Measurements from ENCODE around the gene TENM3. TPM values are rescaled to one million over a fixed set of nuclear protein-coding genes. Genes with fewer than 3 reads are reported as not detected.

TENM3 gene
- polyA plus RNA-seq, 1 donor, result 19.5 TPM

- no peak for DNase-seq
Observed at GRCh38 chr4:182627996-182628395, 384.8 kb downstream of the TENM3 start.

GRCh38 chr4:182628544-182628943 is 385.3 kb downstream of the TENM3 start:
- DNase-seq, result no peak

GRCh38 chr4:182629096-182629495 is 385.9 kb downstream of the TENM3 start:
- no peak for DNase-seq

GRCh38 chr4:182640491-182640890 is 397.3 kb downstream of the TENM3 start:
- no peak for DNase-seq

- DNase-seq, result no peak
Observed at GRCh38 chr4:182640932-182641331, 397.7 kb downstream of the TENM3 start.

GRCh38 chr4:182642831-182643230 is 399.6 kb downstream of the TENM3 start:
- no peak for DNase-seq

GRCh38 chr4:182643801-182644682 is 400.8 kb downstream of the TENM3 start:
- no peak for DNase-seq

- no peak for DNase-seq
Observed at GRCh38 chr4:182644683-182645050, 401.5 kb downstream of the TENM3 start.

GRCh38 chr4:182645511-182645910 is 402.3 kb downstream of the TENM3 start:
- no peak for DNase-seq

GRCh38 chr4:182647646-182648300 is 404.6 kb downstream of the TENM3 start:
- no peak for DNase-seq

GRCh38 chr4:182648766-182649165 is 405.6 kb downstream of the TENM3 start:
- DNase-seq, result no peak

- no peak for DNase-seq
Observed at GRCh38 chr4:182649698-182650477, 406.7 kb downstream of the TENM3 start.

GRCh38 chr4:182653596-182653995 is 410.4 kb downstream of the TENM3 start:
- DNase-seq, result no peak

- no peak for DNase-seq
Observed at GRCh38 chr4:182655340-182655739, 412.1 kb downstream of the TENM3 start.

GRCh38 chr4:182662551-182662950 is 419.3 kb downstream of the TENM3 start:
- DNase-seq, result no peak

GRCh38 chr4:182671231-182671630 is 428.0 kb downstream of the TENM3 start:
- no peak for DNase-seq

- no peak for DNase-seq
Observed at GRCh38 chr4:182671749-182672148, 428.5 kb downstream of the TENM3 start.

GRCh38 chr4:182678590-182678989 is 435.4 kb downstream of the TENM3 start:
- DNase-seq, result no peak

- no peak for DNase-seq
Observed at GRCh38 chr4:182679533-182679932, 436.3 kb downstream of the TENM3 start.

- DNase-seq, result peak; percentile 53
Observed at GRCh38 chr4:182680234-182680653, 437.0 kb downstream of the TENM3 start.

GRCh38 chr4:182683661-182684060 is 440.5 kb downstream of the TENM3 start:
- no peak for DNase-seq

- no peak for DNase-seq
Observed at GRCh38 chr4:182684796-182685195, 441.6 kb downstream of the TENM3 start.

- DNase-seq, result no peak
Observed at GRCh38 chr4:182688081-182688480, 444.9 kb downstream of the TENM3 start.

All from left kidney (tissue), 2 donors.